ENCODE results near the gene WNT10A. TPM values are rescaled to one million over a fixed set of nuclear protein-coding genes. Genes with fewer than 3 reads are reported as not detected.

WNT10A gene
- total and polyA plus RNA-seq, 4 experiments from 2014 or later, result 7.6 to 12.4 (median 9.6) TPM

DNA sequence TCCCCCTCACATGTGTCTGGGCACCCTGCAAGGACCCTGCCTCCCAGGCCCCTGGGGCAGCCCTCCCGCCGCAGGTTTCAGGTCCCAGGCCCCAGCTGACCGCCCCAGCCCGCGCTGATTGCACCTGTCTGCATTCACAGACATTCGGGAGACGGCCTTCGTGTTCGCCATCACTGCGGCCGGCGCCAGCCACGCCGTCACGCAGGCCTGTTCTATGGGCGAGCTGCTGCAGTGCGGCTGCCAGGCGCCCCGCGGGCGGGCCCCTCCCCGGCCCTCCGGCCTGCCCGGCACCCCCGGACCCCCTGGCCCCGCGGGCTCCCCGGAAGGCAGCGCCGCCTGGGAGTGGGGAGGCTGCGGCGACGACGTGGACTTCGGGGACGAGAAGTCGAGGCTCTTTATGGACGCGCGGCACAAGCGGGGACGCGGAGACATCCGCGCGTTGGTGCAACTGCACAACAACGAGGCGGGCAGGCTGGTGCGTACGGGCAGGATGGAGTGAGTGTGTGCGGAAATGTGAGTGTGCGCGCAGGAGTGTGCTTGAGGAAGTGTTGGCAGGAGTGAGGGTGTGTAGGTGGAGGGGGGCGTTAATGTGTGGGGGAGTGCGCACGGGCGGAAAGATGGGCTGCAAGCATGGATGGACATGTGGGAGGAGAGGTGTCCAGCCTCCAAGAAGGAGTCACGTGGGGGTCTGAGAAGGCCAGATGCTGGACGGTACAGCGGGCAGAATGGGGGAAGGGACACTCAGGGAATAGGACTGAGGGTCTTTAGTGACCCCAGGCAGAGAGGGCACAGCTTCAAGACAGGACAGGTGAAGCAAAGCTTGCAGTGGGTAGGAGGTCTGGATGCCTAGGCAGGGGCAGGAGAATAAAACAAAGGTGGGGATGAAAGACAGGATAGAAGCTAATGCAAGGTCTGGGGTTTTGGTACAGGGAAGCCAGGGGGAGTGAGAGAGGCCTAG is 9.0 kb upstream of the WNT10A start:
- CTCF ChIA-PET (ENCODE audit: partially characterized antibody), result interaction anchor here (1.0 to 9.6 kb wide), 3 partner anchors 20 to 31 kb away, joined by 3 to 91 read pairs (median 65); no protein-coding TSS in a partner anchor
- POLR2A ChIA-PET (ENCODE audit: partially characterized antibody), result interaction anchor here (1.1 to 2.5 kb wide), 4 partner anchors 9 to 26 kb away, joined by 4 to 23 read pairs (median 8); partner anchors contain the start of gene WNT10A

DNA sequence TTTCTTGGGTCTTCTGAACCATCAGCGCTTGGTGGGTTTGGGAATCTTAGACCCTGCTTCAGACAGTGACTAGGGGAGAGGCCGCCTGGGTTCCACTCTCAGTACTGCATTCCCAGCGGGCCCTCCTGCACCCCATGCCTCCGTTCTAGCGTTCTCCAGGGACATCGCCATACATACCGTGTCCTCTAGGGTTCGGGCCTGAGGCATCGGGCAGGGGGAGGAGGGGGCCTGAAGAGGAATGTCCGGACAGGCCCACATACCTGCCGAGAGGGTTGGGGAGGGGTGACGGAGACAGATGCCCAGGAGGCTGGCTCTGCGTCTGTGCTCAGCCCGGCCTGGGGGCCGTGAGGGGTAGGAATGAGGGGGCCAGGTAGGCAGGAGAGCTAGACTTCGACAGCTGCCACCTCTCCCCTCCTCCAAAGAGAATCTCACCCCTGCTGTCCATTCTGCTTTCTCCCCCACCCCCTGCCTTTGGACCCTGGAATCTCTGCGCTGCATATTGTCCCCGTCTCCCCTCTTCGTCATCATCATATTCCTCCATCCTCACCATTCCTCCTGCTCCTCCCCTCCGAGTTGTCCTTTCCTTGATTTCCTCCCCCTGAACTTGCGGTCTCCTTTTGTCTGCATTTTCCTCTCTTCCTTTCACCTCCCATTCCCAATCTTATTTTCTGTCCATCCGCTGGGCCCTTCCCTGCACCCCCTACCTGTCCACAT is 7.8 kb upstream of the WNT10A start:
- peaks cover 29 to 43% of the 10 kb centered on the region in 2 donors for H3K27me3 Mint-ChIP-seq
- Histone ChIP-seq H3K4me1 (ENCODE audit: insufficient read depth, low read length) (peaks cover 42% of the 10 kb centered on the region), H3K27ac (ENCODE audit: low read depth, low read length) (no peak overlapping the region), H3K36me3 (ENCODE audit: insufficient read depth, low read length) (no peaks in the 10 kb centered on the region), H3K9me3 (ENCODE audit: control insufficient read depth in 1 of 2, low read length in 2 of 2) (no peaks in the 10 kb centered on the region), H3K27me3 (ENCODE audit: insufficient read depth, low read length) (peaks cover 28% of the 10 kb centered on the region), H3K4me3 (ENCODE audit: low read length in 2 of 2) (no peak overlapping the region)
- ChIA-PET POLR2A (ENCODE audit: partially characterized antibody) (interaction anchor here (1.1 to 16.5 kb wide), 2 partner anchors 8 to 22 kb away, joined by 7 to 667 read pairs; partner anchors contain the start of gene WNT10A), CTCF (ENCODE audit: partially characterized antibody) (interaction anchor here (1.0 to 16.6 kb wide), 6 partner anchors 10 to 107 kb away, joined by 3 to 1167 read pairs (median 34); no protein-coding TSS in a partner anchor)
- H3K4me1 Mint-ChIP-seq, result peaks cover 19 to 56% (median 28%) of the 10 kb centered on the region in 4 donors
- peak overlapping the region in 1 of 7 donors; percentile 88 for H3K27ac Mint-ChIP-seq
- H3K4me3 Mint-ChIP-seq, result peak overlapping the region; percentile 24 to 95 (median 58)
- no peaks in the 10 kb centered on the region for H3K36me3 Mint-ChIP-seq
- intact Hi-C loops (cut with micrococcal nuclease), result no loop called here
- peak in 1 of 5 donors; percentile 13 for DNase-seq
- H3K9me3 Mint-ChIP-seq, result no peaks in the 10 kb centered on the region

More for the DNA sequence above, 9.0 kb upstream of the WNT10A start:
- Histone ChIP-seq H3K4me1 (ENCODE audit: insufficient read depth, low read length) (peaks cover 31% of the 10 kb centered on the region), H3K4me3 (ENCODE audit: low read length in 2 of 2) (peak overlapping the region in 1 of 2 donors; percentile 41), H3K36me3 (ENCODE audit: insufficient read depth, low read length) (no peaks in the 10 kb centered on the region), H3K27me3 (ENCODE audit: insufficient read depth, low read length) (peaks cover 28% of the 10 kb centered on the region), H3K27ac (ENCODE audit: low read depth, low read length) (no peak overlapping the region), H3K9me3 (ENCODE audit: control insufficient read depth in 1 of 2, low read length in 2 of 2) (no peaks in the 10 kb centered on the region)
- H3K9me3 Mint-ChIP-seq, result no peaks in the 10 kb centered on the region
- peak overlapping the region in 2 of 7 donors; percentile 49 to 56 for H3K27ac Mint-ChIP-seq
- H3K27me3 Mint-ChIP-seq, result peaks cover 32 to 54% of the 10 kb centered on the region in 2 donors
- peak overlapping the region; percentile 74 to 95 (median 85) for H3K4me3 Mint-ChIP-seq
- intact Hi-C loops (cut with micrococcal nuclease), result no loop called here
- H3K36me3 Mint-ChIP-seq, result no peaks in the 10 kb centered on the region
- DNase-seq, result peak in 1 of 5 donors; percentile 20
- H3K4me1 Mint-ChIP-seq, result peaks cover 14 to 48% (median 22%) of the 10 kb centered on the region in 4 donors

DNA sequence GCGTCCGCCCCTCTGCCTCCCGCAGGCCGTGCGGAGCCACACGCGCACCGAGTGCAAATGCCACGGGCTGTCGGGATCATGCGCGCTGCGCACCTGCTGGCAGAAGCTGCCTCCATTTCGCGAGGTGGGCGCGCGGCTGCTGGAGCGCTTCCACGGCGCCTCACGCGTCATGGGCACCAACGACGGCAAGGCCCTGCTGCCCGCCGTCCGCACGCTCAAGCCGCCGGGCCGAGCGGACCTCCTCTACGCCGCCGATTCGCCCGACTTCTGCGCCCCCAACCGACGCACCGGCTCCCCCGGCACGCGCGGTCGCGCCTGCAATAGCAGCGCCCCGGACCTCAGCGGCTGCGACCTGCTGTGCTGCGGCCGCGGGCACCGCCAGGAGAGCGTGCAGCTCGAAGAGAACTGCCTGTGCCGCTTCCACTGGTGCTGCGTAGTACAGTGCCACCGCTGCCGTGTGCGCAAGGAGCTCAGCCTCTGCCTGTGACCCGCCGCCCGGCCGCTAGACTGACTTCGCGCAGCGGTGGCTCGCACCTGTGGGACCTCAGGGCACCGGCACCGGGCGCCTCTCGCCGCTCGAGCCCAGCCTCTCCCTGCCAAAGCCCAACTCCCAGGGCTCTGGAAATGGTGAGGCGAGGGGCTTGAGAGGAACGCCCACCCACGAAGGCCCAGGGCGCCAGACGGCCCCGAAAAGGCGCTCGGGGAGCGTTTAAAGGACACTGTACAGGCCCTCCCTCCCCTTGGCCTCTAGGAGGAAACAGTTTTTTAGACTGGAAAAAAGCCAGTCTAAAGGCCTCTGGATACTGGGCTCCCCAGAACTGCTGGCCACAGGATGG is 7.1 kb upstream of the WNT10A start:
- intact Hi-C loops (cut with micrococcal nuclease), result no loop called here
- no peaks in the 10 kb centered on the region for H3K9me3 ChIP-seq (ENCODE audit: control insufficient read depth in 1 of 2, low read length in 2 of 2)
- CTCF ChIA-PET (ENCODE audit: partially characterized antibody), result interaction anchor here (1.1 to 16.6 kb wide), 7 partner anchors 11 to 114 kb away, joined by 3 to 1167 read pairs (median 36); no protein-coding TSS in a partner anchor
- H3K27ac Mint-ChIP-seq, result peak overlapping the region in 1 of 7 donors; percentile 88
- peak in 1 of 5 donors; percentile 45 for DNase-seq
- H3K4me3 Mint-ChIP-seq, result peak overlapping the region in 7 of 8 donors; percentile 24 to 61 (median 60)
- H3K27me3 Mint-ChIP-seq, result peaks cover 29 to 39% of the 10 kb centered on the region in 2 donors
- POLR2A ChIA-PET (ENCODE audit: partially characterized antibody), result interaction anchor here (16.5 kb wide), 1 partner anchor 21 kb away, joined by 667 read pairs; no protein-coding TSS in a partner anchor
- H3K4me1 Mint-ChIP-seq, result peaks cover 19 to 55% (median 28%) of the 10 kb centered on the region in 4 donors
- H3K36me3 ChIP-seq (ENCODE audit: insufficient read depth, low read length), result no peaks in the 10 kb centered on the region
- peaks cover 28% of the 10 kb centered on the region for H3K27me3 ChIP-seq (ENCODE audit: insufficient read depth, low read length)
- H3K27ac ChIP-seq (ENCODE audit: low read depth, low read length), result no peak overlapping the region
- no peaks in the 10 kb centered on the region for H3K36me3 Mint-ChIP-seq
- H3K4me3 ChIP-seq (ENCODE audit: low read length in 2 of 2), result no peak overlapping the region
- peaks cover 42% of the 10 kb centered on the region for H3K4me1 ChIP-seq (ENCODE audit: insufficient read depth, low read length)
- no peaks in the 10 kb centered on the region for H3K9me3 Mint-ChIP-seq

DNA sequence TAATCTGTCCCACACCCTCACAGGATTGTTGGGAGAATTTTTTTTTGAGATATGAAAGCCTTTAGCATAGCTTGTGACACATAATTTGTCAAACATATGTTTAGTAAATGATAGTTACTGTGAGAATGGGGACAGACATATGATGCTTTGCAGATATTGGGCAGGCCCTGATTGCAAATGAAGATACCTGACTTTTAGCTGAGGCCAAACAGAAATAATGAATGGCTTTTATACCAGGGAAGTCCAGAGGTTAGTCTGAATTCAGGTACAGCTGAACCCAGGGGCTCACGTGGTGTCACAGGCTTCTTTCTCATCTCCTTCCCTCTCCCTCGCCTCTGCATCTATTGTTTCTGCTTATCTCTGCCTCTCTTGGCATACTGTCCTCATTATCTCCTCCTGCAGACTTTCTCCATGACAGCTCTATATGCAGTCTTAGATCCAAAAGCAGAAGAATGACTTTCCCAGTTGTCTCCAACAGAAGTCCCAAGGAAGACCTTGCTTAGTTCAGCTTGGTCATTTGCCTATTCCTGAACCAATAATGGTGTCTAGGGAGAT is 4.9 kb upstream of the WNT10A start:
- H3K36me3 ChIP-seq (ENCODE audit: insufficient read depth, low read length), result no peaks in the 10 kb centered on the region
- Mint-ChIP-seq H3K27me3 (peaks cover 24 to 32% of the 10 kb centered on the region in 2 donors), H3K36me3 (peaks cover 0 to 4% of the 10 kb centered on the region in 2 donors), H3K27ac (no peak overlapping the region), H3K4me1 (peaks cover 24 to 56% (median 36%) of the 10 kb centered on the region in 4 donors), H3K9me3 (no peaks in the 10 kb centered on the region), H3K4me3 (no peak overlapping the region)
- H3K4me3 ChIP-seq (ENCODE audit: low read length in 2 of 2), result no peak overlapping the region
- no peaks in the 10 kb centered on the region for H3K9me3 ChIP-seq (ENCODE audit: control insufficient read depth in 1 of 2, low read length in 2 of 2)
- no peak for DNase-seq
- ChIA-PET CTCF (ENCODE audit: partially characterized antibody) (interaction anchor here (0.8 to 16.6 kb wide), 14 partner anchors 9 to 379 kb away, joined by 3 to 1167 read pairs (median 9); no protein-coding TSS in a partner anchor), POLR2A (ENCODE audit: partially characterized antibody) (interaction anchor here (1.8 to 16.5 kb wide), 2 partner anchors 19 to 165 kb away, joined by 4 to 667 read pairs; partner anchors contain the start of gene TTLL4)
- peaks cover 54% of the 10 kb centered on the region for H3K4me1 ChIP-seq (ENCODE audit: insufficient read depth, low read length)
- intact Hi-C loops (cut with micrococcal nuclease), result loop anchor here (1.0 kb wide), 3 partner anchors 22 to 105 kb away; no protein-coding TSS in a partner anchor
- peaks cover 28% of the 10 kb centered on the region for H3K27me3 ChIP-seq (ENCODE audit: insufficient read depth, low read length)
- H3K27ac ChIP-seq (ENCODE audit: low read depth, low read length), result no peak overlapping the region

GRCh38 chr2:218876562-218877219 is 4.0 kb upstream of the WNT10A start:
- H3K36me3 ChIP-seq (ENCODE audit: insufficient read depth, low read length), result no peaks in the 10 kb centered on the region
- Mint-ChIP-seq H3K9me3 (no peaks in the 10 kb centered on the region), H3K4me3 (peak overlapping the region in 3 of 8 donors; percentile 15 to 62 (median 29)), H3K4me1 (peaks cover 29 to 61% (median 41%) of the 10 kb centered on the region in 4 donors), H3K36me3 (peaks cover 0 to 4% of the 10 kb centered on the region in 2 donors), H3K27me3 (peaks cover 22 to 30% of the 10 kb centered on the region in 2 donors), H3K27ac (peak overlapping the region; percentile 32 to 86 (median 65))
- H3K27me3 ChIP-seq (ENCODE audit: insufficient read depth, low read length), result peaks cover 26% of the 10 kb centered on the region
- DNase-seq, result peak; percentile 72 to 83 (median 76)
- intact Hi-C loops (cut with micrococcal nuclease), result loop anchor here (1.0 kb wide), 3 partner anchors 22 to 104 kb away; no protein-coding TSS in a partner anchor
- no peak overlapping the region for H3K4me3 ChIP-seq (ENCODE audit: low read length in 2 of 2)
- H3K9me3 ChIP-seq (ENCODE audit: control insufficient read depth in 1 of 2, low read length in 2 of 2), result no peaks in the 10 kb centered on the region
- CTCF ChIA-PET (ENCODE audit: partially characterized antibody), result interaction anchor here (0.7 to 16.6 kb wide), 16 partner anchors 10 to 378 kb away, joined by 3 to 1167 read pairs (median 6); partner anchors contain the start of genes BCS1L and ZNF142
- peaks cover 55% of the 10 kb centered on the region for H3K4me1 ChIP-seq (ENCODE audit: insufficient read depth, low read length)
- POLR2A ChIA-PET (ENCODE audit: partially characterized antibody), result interaction anchor here (0.9 to 16.5 kb wide), 3 partner anchors 11 to 166 kb away, joined by 4 to 667 read pairs (median 4); partner anchors contain the start of gene TTLL4
- H3K27ac ChIP-seq (ENCODE audit: low read depth, low read length), result no peak overlapping the region
